ENCODE data around the gene USH2A.

GRCh38 chr1:216200941-216201340 lies 222.3 kb downstream of the USH2A start:
- no peak for TF ChIP-seq EZH2 (IDR thresholded peaks at IDR 0.05; ENCODE audit: insufficient read depth, poor library complexity, severe bottlenecking)
- TF ChIP-seq EZH2phosphoT487 (IDR thresholded peaks at IDR 0.05; ENCODE audit: insufficient read depth, low read depth) = no peak

All from GM23248 (cell line).